Caco-2 (cell line): Measurements from ENCODE around the gene ADPRS. TPM values are rescaled to one million over a fixed set of nuclear protein-coding genes. Genes with fewer than 3 reads are reported as not detected.

Experiments
- BruUV-seq: library from RNA; stranded (reverse); fragments of 400-500 nt; replicated peaks from 2 replicates; lab custom pipeline; 2021; lab: Mats Ljungman, UMichigan
- CTCF ChIA-PET: fragments of 300-600 bp; sonication (Branson Sonifier 250); formaldehyde crosslinking; loops from one replicate; lab custom pipeline; 2022; ENCODE audit warnings: antibody characterized with exemption; lab: Charles Lee
- POLR2A ChIA-PET: fragments of 300-600 bp; sonication (Branson Sonifier 250); formaldehyde crosslinking; loops from one replicate; lab custom pipeline; 2022; ENCODE audit warnings: antibody characterized with exemption; lab: Charles Lee
- DNase-seq, 2 experiments: peaks; one replicate each; pipeline versions ENCODE4 v3.0.0 to v3.0.0-alpha.2; 2020 to 2022
- H3K27me3 ChIP-seq: replicated peaks from 2 replicates; pipeline ENCODE4 v1.6.0; 2011; ENCODE audit warnings: low read length; ENCODE audit not compliant: control insufficient read depth, insufficient read depth
- H3K36me3 ChIP-seq: 2 replicates; pipeline ENCODE4 v1.5.1; 2011; ENCODE audit warnings: low read length; ENCODE audit not compliant: control insufficient read depth, insufficient read depth
- H3K4me1 ChIP-seq: fragments of 250-450 bp; sonication (Bioruptor Pico); 2 replicates; pipeline ENCODE4 v1.5.1; 2020; ENCODE audit warnings: mild to moderate bottlenecking
- H3K4me3 ChIP-seq: 2 replicates; pipeline ENCODE4 v1.5.1; 2011; ENCODE audit warnings: low read depth, mild to moderate bottlenecking, control low read depth, low read length
- H3K9me3 ChIP-seq: fragments of 250-450 bp; sonication (Bioruptor Pico); 2 replicates; pipeline ENCODE4 v1.5.1; 2020; ENCODE audit warnings: mild to moderate bottlenecking, moderate library complexity
- H3K27ac Mint-ChIP-seq: one replicate; pipeline ENCODE4 v1.8.0; 2022; ENCODE audit warnings: mixed read lengths; ENCODE audit not compliant: unreplicated experiment
- H3K27me3 Mint-ChIP-seq: one replicate; pipeline ENCODE4 v1.8.0; 2022; ENCODE audit warnings: mixed read lengths; ENCODE audit not compliant: insufficient read depth, unreplicated experiment
- H3K36me3 Mint-ChIP-seq: one replicate; pipeline ENCODE4 v1.8.0; 2022; ENCODE audit warnings: mild to moderate bottlenecking, mixed read lengths; ENCODE audit not compliant: insufficient read depth, unreplicated experiment
- H3K4me1 Mint-ChIP-seq: one replicate; pipeline ENCODE4 v1.8.0; 2022; ENCODE audit warnings: low read depth, mixed read lengths; ENCODE audit not compliant: unreplicated experiment
- H3K4me3 Mint-ChIP-seq: one replicate; pipeline ENCODE4 v1.8.0; 2022; ENCODE audit warnings: mild to moderate bottlenecking, moderate library complexity, mixed read lengths; ENCODE audit not compliant: unreplicated experiment
- H3K9me3 Mint-ChIP-seq: one replicate; pipeline ENCODE4 v1.8.0; 2022; ENCODE audit warnings: mixed read lengths; ENCODE audit not compliant: unreplicated experiment
- CTCF ChIP-seq, 2 experiments: fragments of 200-600 bp in 1 of 2; IDR thresholded peaks; 1 replicate in 1 of 2; 2 replicates in 1 of 2; pipeline versions ENCODE4 v1.5.1 to v1.8.0; 2011 to 2022; ENCODE audit warnings: antibody characterized with exemption in 1 of 2, control low read depth in 1 of 2, inconsistent platforms in 1 of 2, low read depth in 1 of 2, low read length in 1 of 2, mild to moderate bottlenecking in 1 of 2, moderate library complexity in 1 of 2; ENCODE audit not compliant: insufficient read depth in 1 of 2, severe bottlenecking in 1 of 2, unreplicated experiment in 1 of 2
- intact Hi-C: fragments of 100-400 bp; cut with micrococcal nuclease; formaldehyde crosslinking; loops from one replicate; pipeline ENCODE4 v1.10.0; 2022; ENCODE audit not compliant: unreplicated experiment
- total RNA-seq: library from RNA; stranded (reverse); gene quantifications from 2 replicates; pipeline ENCODE4 v1.2.3, GENCODE V29; 2022

The ADPRS gene
- total RNA-seq, 1 experiment from 2014 or later = 19.3 TPM

- Mint-ChIP-seq H3K9me3 (no peaks in the 10 kb centered on the region), H3K36me3 (no peaks in the 10 kb centered on the region), H3K27ac (no peak overlapping the region), H3K4me3 (no peak overlapping the region), H3K4me1 (no peaks in the 10 kb centered on the region), H3K27me3 (no peaks in the 10 kb centered on the region)
- Histone ChIP-seq H3K4me3 (no peak overlapping the region), H3K36me3 (no peaks in the 10 kb centered on the region; the same call in 1 of the 2 replicates), H3K4me1 (no peaks in the 10 kb centered on the region), H3K9me3 (no peaks in the 10 kb centered on the region), H3K27me3 (no peaks in the 10 kb centered on the region)
- no TSS peak for BruUV-seq
- TF ChIP-seq CTCF (IDR thresholded peaks at IDR 0.05; ENCODE audit: insufficient read depth in 1 of 2, low read depth in 1 of 2, low read length in 1 of 2, severe bottlenecking in 1 of 2, unreplicated experiment in 1 of 2) = peak; percentile 20 to 22
- DNase-seq = peak in 1 of 2 experiments; percentile 34
- ChIA-PET CTCF (interaction anchor here (0.6 to 1.4 kb wide), 6 partner anchors 36 to 320 kb away, joined by 3 to 14 read pairs (median 4); no protein-coding TSS in a partner anchor), POLR2A (no interaction called here)
- intact Hi-C loops = loop anchor here (5.0 kb wide), 1 partner anchor 51 kb away; the partner anchor contains the start of gene TRAPPC3
Measured at GRCh38 chr1:36096500-36097432, 8.1 kb downstream of the ADPRS start.

- CTCF ChIA-PET = interaction anchor here (0.7 to 1.4 kb wide), 5 partner anchors 35 to 188 kb away, joined by 3 to 14 read pairs (median 4); no protein-coding TSS in a partner anchor
Measured at GRCh38 chr1:36097693-36098585, 9.2 kb downstream of the ADPRS start.

More at GRCh38 chr1:36097693-36098585, 9.2 kb downstream of the ADPRS start:
- H3K4me3 Mint-ChIP-seq = no peak overlapping the region
- Histone ChIP-seq H3K27me3 (no peaks in the 10 kb centered on the region), H3K9me3 (no peaks in the 10 kb centered on the region), H3K36me3 (no peaks in the 10 kb centered on the region; the same call in 1 of the 2 replicates), H3K4me1 (no peaks in the 10 kb centered on the region), H3K4me3 (no peak overlapping the region)
- POLR2A ChIA-PET = no interaction called here
- intact Hi-C loops = loop anchor here (2.0 to 5.0 kb wide), 2 partner anchors 49 to 323 kb away; partner anchors contain the start of gene TRAPPC3
- no peak for TF ChIP-seq CTCF (IDR thresholded peaks at IDR 0.05; ENCODE audit: insufficient read depth in 1 of 2, low read depth in 1 of 2, low read length in 1 of 2, severe bottlenecking in 1 of 2, unreplicated experiment in 1 of 2)
- H3K27me3 Mint-ChIP-seq = no peaks in the 10 kb centered on the region
- no peaks in the 10 kb centered on the region for H3K9me3 Mint-ChIP-seq
- H3K27ac Mint-ChIP-seq = no peak overlapping the region
- BruUV-seq = no TSS peak
- H3K4me1 Mint-ChIP-seq = no peaks in the 10 kb centered on the region
- no peaks in the 10 kb centered on the region for H3K36me3 Mint-ChIP-seq
- no peak for DNase-seq
